ENCODE data around the gene HOXA7.

HOXA7 gene

GRCh38 chr7:27144781-27145164 lies 11.7 kb downstream of the HOXA7 start:
- no peak overlapping the region for H3K4me3 ChIP-seq (ENCODE audit: low read depth, low read length)
- TF ChIP-seq, protein P1, sequence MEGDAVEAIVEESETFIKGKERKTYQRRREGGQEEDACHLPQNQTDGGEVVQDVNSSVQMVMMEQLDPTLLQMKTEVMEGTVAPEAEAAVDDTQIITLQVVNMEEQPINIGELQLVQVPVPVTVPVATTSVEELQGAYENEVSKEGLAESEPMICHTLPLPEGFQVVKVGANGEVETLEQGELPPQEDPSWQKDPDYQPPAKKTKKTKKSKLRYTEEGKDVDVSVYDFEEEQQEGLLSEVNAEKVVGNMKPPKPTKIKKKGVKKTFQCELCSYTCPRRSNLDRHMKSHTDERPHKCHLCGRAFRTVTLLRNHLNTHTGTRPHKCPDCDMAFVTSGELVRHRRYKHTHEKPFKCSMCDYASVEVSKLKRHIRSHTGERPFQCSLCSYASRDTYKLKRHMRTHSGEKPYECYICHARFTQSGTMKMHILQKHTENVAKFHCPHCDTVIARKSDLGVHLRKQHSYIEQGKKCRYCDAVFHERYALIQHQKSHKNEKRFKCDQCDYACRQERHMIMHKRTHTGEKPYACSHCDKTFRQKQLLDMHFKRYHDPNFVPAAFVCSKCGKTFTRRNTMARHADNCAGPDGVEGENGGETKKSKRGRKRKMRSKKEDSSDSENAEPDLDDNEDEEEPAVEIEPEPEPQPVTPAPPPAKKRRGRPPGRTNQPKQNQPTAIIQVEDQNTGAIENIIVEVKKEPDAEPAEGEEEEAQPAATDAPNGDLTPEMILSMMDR (IDR thresholded peaks at IDR 0.05; ENCODE audit: low read depth, low read length) = no peak

- TF ChIP-seq, protein P1 (IDR thresholded peaks at IDR 0.05; ENCODE audit: low read depth, low read length) = no peak
- peak overlapping the region; percentile 80 for H3K4me3 ChIP-seq (ENCODE audit: low read depth, low read length)
Observed at GRCh38 chr7:27143950-27144780, 12.3 kb downstream of the HOXA7 start.

- peak within 1 kb of the TSS; percentile 80 for H3K4me3 ChIP-seq (ENCODE audit: low read depth, low read length)
Observed at GRCh38 chr7:27143023-27143949, 13.2 kb downstream of the HOXA7 start, which contains the start of gene HOXA5. Gene HOXA5 (minus strand): TSS chr7:27143681. CDS start chr7:27143607, 74 bp downstream.

DNA sequence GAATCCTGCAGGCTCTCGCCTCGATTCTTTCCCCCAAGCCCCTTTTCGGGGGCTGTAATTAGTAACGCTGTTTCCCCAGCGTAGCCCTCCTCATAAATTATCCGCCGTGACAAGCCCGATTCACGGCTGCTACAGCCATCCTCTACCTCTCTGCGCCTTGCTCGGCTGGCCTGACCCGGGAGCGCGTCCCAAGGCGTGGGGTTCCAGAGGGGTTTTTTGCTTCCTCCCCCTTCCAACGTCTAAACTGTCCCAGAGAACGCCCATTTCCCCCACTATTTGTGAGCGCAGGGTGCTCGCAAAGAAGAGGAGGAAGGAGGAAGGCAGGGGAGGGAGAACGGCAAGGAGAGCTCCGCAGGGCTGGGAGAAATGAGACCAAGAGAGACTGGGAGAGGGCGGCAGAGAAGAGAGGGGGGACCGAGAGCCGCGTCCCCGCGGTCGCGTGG lies 13.9 kb downstream of the HOXA7 start:
- TF ChIP-seq, protein P1 (IDR thresholded peaks at IDR 0.05; ENCODE audit: low read depth, low read length) = no peak

More at GRCh38 chr7:27143023-27143949, 13.2 kb downstream of the HOXA7 start, which contains the start of gene HOXA5:
- TF ChIP-seq, protein P1 (IDR thresholded peaks at IDR 0.05; ENCODE audit: low read depth, low read length) = peak; percentile 75

GRCh38 chr7:27141923-27142579 lies 14.4 kb downstream of the HOXA7 start:
- H3K4me3 ChIP-seq (ENCODE audit: low read depth, low read length) = peak overlapping the region; percentile 80
- TF ChIP-seq, protein P1 (IDR thresholded peaks at IDR 0.05; ENCODE audit: low read depth, low read length) = peak; percentile 33; the same call in 1 of the 2 replicates

More for the DNA sequence above, 13.9 kb downstream of the HOXA7 start:
- H3K4me3 ChIP-seq (ENCODE audit: low read depth, low read length) = peak overlapping the region; percentile 80

DNA sequence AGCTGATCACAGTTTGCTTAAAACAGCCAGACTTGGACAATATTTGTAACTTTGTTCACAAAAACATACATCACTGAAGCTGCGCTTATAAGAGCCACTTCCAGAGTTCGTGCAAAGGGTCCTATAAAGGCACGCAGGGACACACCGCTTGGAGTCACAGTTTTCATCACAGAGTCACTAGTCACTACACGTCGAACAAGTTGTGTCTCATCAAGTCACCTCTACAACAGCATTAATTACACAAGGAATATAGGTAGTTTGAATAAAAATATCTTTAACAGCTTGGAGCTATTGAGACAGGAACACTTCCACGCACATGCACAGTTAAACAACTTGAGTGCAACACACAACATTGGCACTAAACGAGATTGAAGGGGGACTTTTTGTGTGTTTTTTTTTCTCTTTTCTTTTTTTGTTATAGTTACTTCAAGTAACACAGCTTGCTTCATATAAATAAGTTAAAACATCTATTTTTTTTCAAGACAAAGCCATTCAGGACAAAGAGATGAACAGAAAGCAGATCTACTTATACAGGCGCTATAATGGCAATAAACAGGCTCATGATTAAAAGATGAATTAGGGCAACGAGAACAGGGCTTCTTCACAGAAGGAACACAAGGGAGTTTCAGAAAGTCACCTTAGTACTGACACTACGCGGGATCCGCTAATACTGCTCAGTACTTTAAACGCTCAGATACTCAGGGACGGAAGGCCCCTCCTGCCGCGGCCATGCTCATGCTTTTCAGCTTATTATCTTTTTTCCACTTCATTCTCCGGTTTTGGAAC lies 15.1 kb downstream of the HOXA7 start:
- TF ChIP-seq, protein P1 (IDR thresholded peaks at IDR 0.05; ENCODE audit: low read depth, low read length) = no peak
- H3K4me3 ChIP-seq (ENCODE audit: low read depth, low read length) = peak overlapping the region; percentile 80

Measured in WI38 (cell line).